Keratinocyte (primary cell): ENCODE results near the gene ODAD3. TPM values are rescaled to one million over a fixed set of nuclear protein-coding genes. Genes with fewer than 3 reads are reported as not detected.

Experiments used
- DNase-seq: peaks from one replicate; pipeline ENCODE4 v3.0.0-alpha.2; 2011; ENCODE audit warnings: low read depth, missing footprints, low spot score
- FAIRE-seq: peaks from 2 replicates; lab custom pipeline; 2011; peaks lifted over from hg19 to GRCh38; lab: Jason Lieb, UNC
- H2AFZ ChIP-seq: 2 replicates; pipeline ENCODE4 v1.6.0; 2012; ENCODE audit warnings: low read length, control low read depth, inconsistent platforms; ENCODE audit not compliant: control insufficient read depth
- H3K27ac ChIP-seq: 2 replicates; pipeline ENCODE4 v1.5.1; 2011; ENCODE audit warnings: low read length; ENCODE audit not compliant: control insufficient read depth, insufficient read depth
- H3K27me3 ChIP-seq: 3 replicates; pipeline ENCODE4 v1.6.0; 2011; ENCODE audit warnings: low read length; ENCODE audit not compliant: control insufficient read depth, insufficient read depth; ENCODE audit errors: extremely low read depth
- H3K36me3 ChIP-seq, 2 experiments: 2 replicates in 1 of 2; 3 replicates in 1 of 2; pipeline ENCODE4 v1.5.1; 2011; ENCODE audit warnings: low read length in 2 of 2, mild to moderate bottlenecking in 1 of 2; ENCODE audit not compliant: control insufficient read depth in 2 of 2, insufficient read depth in 2 of 2; ENCODE audit errors: extremely low read depth in 1 of 2
- H3K4me1 ChIP-seq: 3 replicates; pipeline ENCODE4 v1.5.1; 2011; ENCODE audit warnings: low read length; ENCODE audit not compliant: control insufficient read depth, insufficient read depth; ENCODE audit errors: extremely low read depth
- H3K4me2 ChIP-seq: 3 replicates; pipeline ENCODE4 v1.6.0; 2011; ENCODE audit warnings: low read depth, low read length; ENCODE audit not compliant: control insufficient read depth, insufficient read depth; ENCODE audit errors: extremely low read depth
- H3K4me3 ChIP-seq, 3 experiments: fragments of 200-600 bp in 1 of 3; sonication (generic) in 1 of 3; 2 replicates in 2 of 3; 3 replicates in 1 of 3; pipeline ENCODE4 v1.5.1; 2011 to 2016; ENCODE audit warnings: low read length in 3 of 3, mild to moderate bottlenecking in 3 of 3, control low read depth in 2 of 3, inconsistent platforms in 1 of 3, low read depth in 1 of 3, mixed read lengths in 1 of 3, mixed run types in 1 of 3, moderate library complexity in 1 of 3; ENCODE audit not compliant: control insufficient read depth in 2 of 3, insufficient read depth in 2 of 3; ENCODE audit errors: extremely low read depth in 1 of 3
- H3K79me2 ChIP-seq: 2 replicates; pipeline ENCODE4 v1.6.0; 2012; ENCODE audit warnings: low read length; ENCODE audit not compliant: control insufficient read depth, insufficient read depth
- H3K9ac ChIP-seq: 3 replicates; pipeline ENCODE4 v1.6.0; 2011; ENCODE audit warnings: low read length; ENCODE audit not compliant: control insufficient read depth, insufficient read depth; ENCODE audit errors: extremely low read depth
- H3K9me1 ChIP-seq: 3 replicates; pipeline ENCODE4 v1.6.0; 2011; ENCODE audit warnings: low read length; ENCODE audit not compliant: control insufficient read depth, insufficient read depth; ENCODE audit errors: extremely low read depth
- H3K9me3 ChIP-seq: 2 replicates; pipeline ENCODE4 v1.5.1; 2012; ENCODE audit warnings: low read depth, low read length; ENCODE audit not compliant: control insufficient read depth
- H4K20me1 ChIP-seq: 3 replicates; pipeline ENCODE4 v1.6.0; 2011; ENCODE audit warnings: low read length; ENCODE audit not compliant: control insufficient read depth, insufficient read depth; ENCODE audit errors: extremely low read depth
- CTCF ChIP-seq, 3 experiments: IDR thresholded peaks in 1 of 3; conservative IDR thresholded peaks in 1 of 3; optimal IDR thresholded peaks in 1 of 3; 2 replicates in 2 of 3; 3 replicates in 1 of 3; pipeline versions ENCODE3 to v1.5.1; 2011; ENCODE audit warnings: low read length in 3 of 3, mild to moderate bottlenecking in 3 of 3, moderate library complexity in 2 of 3, control low read depth in 1 of 3, inconsistent platforms in 1 of 3; ENCODE audit not compliant: insufficient read depth in 2 of 3; ENCODE audit errors: extremely low read depth in 1 of 3
- EZH2 ChIP-seq: IDR thresholded peaks from one replicate; pipeline ENCODE4 v1.6.1; 2012; ENCODE audit warnings: inconsistent platforms, mild to moderate bottlenecking, low read length, moderate library complexity
- dilution Hi-C: fragments of 300-500 bp; cut with MboI; formaldehyde crosslinking; loops from one replicate; pipeline ENCODE4 v1.7.0; 2020; ENCODE audit warnings: low sequenced_read_pairs; ENCODE audit not compliant: extremely low pct_ligation_motif_present
- polyA plus RNA-seq, 5 experiments: library from polyadenylated mRNA; depleted of rRNA in 3 of 5; stranded (reverse) in 3 of 5; stranded (forward) in 1 of 5; unstranded in 1 of 5; fragments of >200 nt; gene quantifications; 1 replicate in 1 of 5; 2 replicates in 3 of 5; 3 replicates in 1 of 5; pipeline versions ENCODE4 v1.2.1 to v1.2.3, GENCODE V29; 2011 to 2012; ENCODE audit warnings: missing spikeins in 2 of 5, low read depth in 1 of 5, low replicate concordance in 1 of 5

ODAD3 gene
- polyA plus RNA-seq, 1 donor (not counting 4 experiments of a cell fraction or from before 2014, with no cell fraction given), result 0.09 TPM

- Histone ChIP-seq H3K79me2 (no peaks in the 10 kb centered on the region), H3K9me1 (no peaks in the 10 kb centered on the region), H3K36me3 (no peaks in the 10 kb centered on the region), H4K20me1 (no peaks in the 10 kb centered on the region), H3K9me3 (no peaks in the 10 kb centered on the region), H3K9ac (no peak overlapping the region), H3K4me3 (no peak overlapping the region), H3K4me1 (peaks cover 4% of the 10 kb centered on the region), H3K4me2 (no peak overlapping the region), H2AFZ (no peak overlapping the region), H3K27me3 (peaks cover 9% of the 10 kb centered on the region), H3K27ac (no peak overlapping the region)
- dilution Hi-C loops, result no loop called here
- DNase-seq (no peak), FAIRE-seq (no peak)
- no peak for TF ChIP-seq CTCF (optimal IDR thresholded peaks at IDR 0.05 in 1 of 3, IDR thresholded peaks at IDR 0.05 in 1 of 3, conservative IDR thresholded peaks at IDR 0.05 in 1 of 3; ENCODE audit: extremely low read depth in 1 of 3, insufficient read depth in 2 of 3, low read length in 3 of 3)
- no peak for TF ChIP-seq EZH2
These were observed 47.5 kb downstream of the ODAD3 start for GRCh38 chr19:11387162-11388034.

- H3K27me3 ChIP-seq, result peaks cover 9% of the 10 kb centered on the region
- no peak for TF ChIP-seq EZH2
- no peak for TF ChIP-seq CTCF (optimal IDR thresholded peaks at IDR 0.05 in 1 of 3, IDR thresholded peaks at IDR 0.05 in 1 of 3, conservative IDR thresholded peaks at IDR 0.05 in 1 of 3; ENCODE audit: extremely low read depth in 1 of 3, insufficient read depth in 2 of 3, low read length in 3 of 3)
- no peaks in the 10 kb centered on the region for H4K20me1 ChIP-seq
- no peak for DNase-seq
- H3K9me3 ChIP-seq, result no peaks in the 10 kb centered on the region
- H3K9me1 ChIP-seq, result no peaks in the 10 kb centered on the region
- dilution Hi-C loops, result no loop called here
- no peak for FAIRE-seq
- no peak overlapping the region for H3K4me2 ChIP-seq
- no peaks in the 10 kb centered on the region for H3K36me3 ChIP-seq
- H3K4me1 ChIP-seq, result peaks cover 21% of the 10 kb centered on the region
- no peaks in the 10 kb centered on the region for H3K79me2 ChIP-seq
- no peak overlapping the region for H3K9ac ChIP-seq
- no peak overlapping the region for H3K4me3 ChIP-seq
- no peak overlapping the region for H2AFZ ChIP-seq
- H3K27ac ChIP-seq, result no peak overlapping the region
These were observed 50.2 kb downstream of the ODAD3 start for GRCh38 chr19:11384778-11385129.
